ENCODE measurements around the gene POPDC3.

GRCh38 chr6:105120570-105120969 is 59.2 kb downstream of the POPDC3 start:
- TF ChIP-seq, protein P1, sequence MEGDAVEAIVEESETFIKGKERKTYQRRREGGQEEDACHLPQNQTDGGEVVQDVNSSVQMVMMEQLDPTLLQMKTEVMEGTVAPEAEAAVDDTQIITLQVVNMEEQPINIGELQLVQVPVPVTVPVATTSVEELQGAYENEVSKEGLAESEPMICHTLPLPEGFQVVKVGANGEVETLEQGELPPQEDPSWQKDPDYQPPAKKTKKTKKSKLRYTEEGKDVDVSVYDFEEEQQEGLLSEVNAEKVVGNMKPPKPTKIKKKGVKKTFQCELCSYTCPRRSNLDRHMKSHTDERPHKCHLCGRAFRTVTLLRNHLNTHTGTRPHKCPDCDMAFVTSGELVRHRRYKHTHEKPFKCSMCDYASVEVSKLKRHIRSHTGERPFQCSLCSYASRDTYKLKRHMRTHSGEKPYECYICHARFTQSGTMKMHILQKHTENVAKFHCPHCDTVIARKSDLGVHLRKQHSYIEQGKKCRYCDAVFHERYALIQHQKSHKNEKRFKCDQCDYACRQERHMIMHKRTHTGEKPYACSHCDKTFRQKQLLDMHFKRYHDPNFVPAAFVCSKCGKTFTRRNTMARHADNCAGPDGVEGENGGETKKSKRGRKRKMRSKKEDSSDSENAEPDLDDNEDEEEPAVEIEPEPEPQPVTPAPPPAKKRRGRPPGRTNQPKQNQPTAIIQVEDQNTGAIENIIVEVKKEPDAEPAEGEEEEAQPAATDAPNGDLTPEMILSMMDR (IDR thresholded peaks at IDR 0.05; ENCODE audit: insufficient read depth, low read depth, low read length) = no peak
- TF ChIP-seq EZH2 (IDR thresholded peaks at IDR 0.05; ENCODE audit: insufficient read depth, low read length) = no peak
